Peyer's patch (tissue), 4 donors: ENCODE data around the gene FDXR.

Experiments used
- POLR2A ChIP-seq, 2 donors: fragments of 450-650 bp; IDR thresholded peaks; one replicate each; pipeline ENCODE4 v1.5.1; 2017; ENCODE audit warnings: antibody characterized with exemption in 2 of 2, mild to moderate bottlenecking in 2 of 2, moderate library complexity in 2 of 2
- TF ChIP-seq, protein P1 (sequence below), 6 experiments: fragments of 450-650 bp in 4 of 6; fragments of 200-600 bp in 2 of 6; sonication (generic) in 1 of 6; IDR thresholded peaks; one replicate each; pipeline ENCODE4 v1.5.1; 2017 to 2019; ENCODE audit warnings: antibody characterized with exemption in 6 of 6, mild to moderate bottlenecking in 3 of 6, moderate library complexity in 1 of 6

- TF ChIP-seq, protein P1, sequence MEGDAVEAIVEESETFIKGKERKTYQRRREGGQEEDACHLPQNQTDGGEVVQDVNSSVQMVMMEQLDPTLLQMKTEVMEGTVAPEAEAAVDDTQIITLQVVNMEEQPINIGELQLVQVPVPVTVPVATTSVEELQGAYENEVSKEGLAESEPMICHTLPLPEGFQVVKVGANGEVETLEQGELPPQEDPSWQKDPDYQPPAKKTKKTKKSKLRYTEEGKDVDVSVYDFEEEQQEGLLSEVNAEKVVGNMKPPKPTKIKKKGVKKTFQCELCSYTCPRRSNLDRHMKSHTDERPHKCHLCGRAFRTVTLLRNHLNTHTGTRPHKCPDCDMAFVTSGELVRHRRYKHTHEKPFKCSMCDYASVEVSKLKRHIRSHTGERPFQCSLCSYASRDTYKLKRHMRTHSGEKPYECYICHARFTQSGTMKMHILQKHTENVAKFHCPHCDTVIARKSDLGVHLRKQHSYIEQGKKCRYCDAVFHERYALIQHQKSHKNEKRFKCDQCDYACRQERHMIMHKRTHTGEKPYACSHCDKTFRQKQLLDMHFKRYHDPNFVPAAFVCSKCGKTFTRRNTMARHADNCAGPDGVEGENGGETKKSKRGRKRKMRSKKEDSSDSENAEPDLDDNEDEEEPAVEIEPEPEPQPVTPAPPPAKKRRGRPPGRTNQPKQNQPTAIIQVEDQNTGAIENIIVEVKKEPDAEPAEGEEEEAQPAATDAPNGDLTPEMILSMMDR (IDR thresholded peaks at IDR 0.05) = no peak
- no peak for TF ChIP-seq POLR2A (IDR thresholded peaks at IDR 0.05)
Measured at GRCh38 chr17:74875155-74875976, 2.6 kb upstream of the FDXR start.
